ENCODE results near the gene ALDH1A3. TPM values are rescaled to one million over a fixed set of nuclear protein-coding genes. Genes with fewer than 3 reads are reported as not detected.

ALDH1A3 gene
- total and polyA plus RNA-seq, 8 donors, result 0.31 to 17.5 (median 0.54) TPM

GRCh38 chr15:100879061-100879463 is 569 bp upstream of the ALDH1A3 start:
- H3K36me3 ChIP-seq, result no peaks in the 10 kb centered on the region
- no peak for DNase-seq
- H3K27me3 ChIP-seq, result peaks cover 25 to 94% of the 10 kb centered on the region in 2 donors
- H3K27ac ChIP-seq, result no peak overlapping the region
- peaks cover 0 to 22% of the 10 kb centered on the region in 2 donors for H3K4me1 ChIP-seq
- ATAC-seq, result peak; percentile 35
- intact Hi-C loops (cut with DNase I), result no loop called here
- H3K9me3 ChIP-seq, result no peaks in the 10 kb centered on the region
- H3K4me3 ChIP-seq, result peak overlapping the region; percentile 11 to 43
- TF ChIP-seq CTCF (IDR thresholded peaks at IDR 0.05), result no peak

GRCh38 chr15:100880139-100880896 is 687 bp downstream of the ALDH1A3 start:
- no peaks in the 10 kb centered on the region for H3K9me3 ChIP-seq
- no peak for TF ChIP-seq CTCF (IDR thresholded peaks at IDR 0.05)
- H3K4me3 ChIP-seq, result peak overlapping the region; percentile 28 to 43
- DNase-seq (no peak), ATAC-seq (no peak)
- H3K36me3 ChIP-seq, result no peaks in the 10 kb centered on the region
- H3K27me3 ChIP-seq, result peaks cover 25 to 100% of the 10 kb centered on the region in 2 donors
- intact Hi-C loops (cut with DNase I), result no loop called here
- H3K27ac ChIP-seq, result no peak overlapping the region
- peaks cover 0 to 22% of the 10 kb centered on the region in 2 donors for H3K4me1 ChIP-seq

- ATAC-seq (no peak), DNase-seq (no peak)
- Histone ChIP-seq H3K27ac (no peak overlapping the region), H3K36me3 (no peaks in the 10 kb centered on the region), H3K9me3 (no peaks in the 10 kb centered on the region), H3K4me3 (peak overlapping the region; percentile 11 to 43), H3K27me3 (peaks cover 25 to 100% of the 10 kb centered on the region in 2 donors), H3K4me1 (peaks cover 0 to 22% of the 10 kb centered on the region in 2 donors)
- intact Hi-C loops (cut with DNase I), result no loop called here
- no peak for TF ChIP-seq CTCF (IDR thresholded peaks at IDR 0.05)
Observed at GRCh38 chr15:100880897-100881242, 1.2 kb downstream of the ALDH1A3 start.

GRCh38 chr15:100881573-100882336 is 2.1 kb downstream of the ALDH1A3 start:
- peaks cover 0 to 22% of the 10 kb centered on the region in 2 donors for H3K4me1 ChIP-seq
- no peak overlapping the region for H3K27ac ChIP-seq
- no peaks in the 10 kb centered on the region for H3K36me3 ChIP-seq
- ATAC-seq, result no peak
- no peak for TF ChIP-seq CTCF (IDR thresholded peaks at IDR 0.05)
- no peak overlapping the region for H3K4me3 ChIP-seq
- no peak for DNase-seq
- no peaks in the 10 kb centered on the region for H3K9me3 ChIP-seq
- intact Hi-C loops (cut with DNase I), result no loop called here
- peaks cover 25 to 100% of the 10 kb centered on the region in 2 donors for H3K27me3 ChIP-seq

- H3K9me3 ChIP-seq, result no peaks in the 10 kb centered on the region
- no peak for ATAC-seq
- H3K4me1 ChIP-seq, result peaks cover 0 to 12% of the 10 kb centered on the region in 2 donors
- no peak for DNase-seq
- no peak for TF ChIP-seq CTCF (IDR thresholded peaks at IDR 0.05)
- intact Hi-C loops (cut with DNase I), result no loop called here
- no peak overlapping the region for H3K4me3 ChIP-seq
- H3K27ac ChIP-seq, result no peak overlapping the region
- peaks cover 15 to 98% of the 10 kb centered on the region in 2 donors for H3K27me3 ChIP-seq
- H3K36me3 ChIP-seq, result no peaks in the 10 kb centered on the region
Observed at GRCh38 chr15:100885116-100885515, 5.5 kb downstream of the ALDH1A3 start.

Data from left lung (tissue), 10 donors.